Thoracic aorta (tissue), 2 donors: ENCODE results near the gene LETM1. TPM values are rescaled to one million over a fixed set of nuclear protein-coding genes. Genes with fewer than 3 reads are reported as not detected.
A peak's percentile ranks its signal among the peaks of the same experiment; 100 is the strongest.

ENCODE experiments used
- ATAC-seq: fragments of 150-250 bp; one replicate; pipeline ENCODE4 v1.8.0; 2017; ENCODE audit warnings: low read depth; ENCODE audit not compliant: insufficient number of reproducible peaks, low FRiP score
- DNase-seq: peaks from one replicate; pipeline ENCODE4 v3.0.0-alpha.2; 2020; ENCODE audit warnings: low spot score
- H3K27ac ChIP-seq, 2 donors: fragments of 200-600 bp; sonication (generic); 1 replicate in 1 of 2; 2 replicates in 1 of 2; pipeline ENCODE4 v1.5.1; 2016; ENCODE audit warnings: mild to moderate bottlenecking in 2 of 2, moderate library complexity in 2 of 2
- H3K27me3 ChIP-seq: fragments of 200-600 bp; sonication (generic); replicated peaks from 2 replicates; pipeline ENCODE4 v1.6.0; 2016; ENCODE audit warnings: mild to moderate bottlenecking; ENCODE audit not compliant: insufficient read depth
- H3K36me3 ChIP-seq: fragments of 200-600 bp; sonication (generic); one replicate; pipeline ENCODE4 v1.5.1; 2016
- H3K4me1 ChIP-seq, 2 donors: fragments of 200-600 bp; sonication (generic); 1 replicate in 1 of 2; 2 replicates in 1 of 2; pipeline versions ENCODE4 v1.5.1 to v1.6.0; 2016; ENCODE audit warnings: low read depth in 2 of 2, mild to moderate bottlenecking in 1 of 2; ENCODE audit not compliant: control insufficient read depth in 1 of 2
- H3K4me3 ChIP-seq: fragments of 200-600 bp; sonication (generic); 2 replicates; pipeline ENCODE4 v1.5.1; 2016; ENCODE audit warnings: mild to moderate bottlenecking
- H3K9me3 ChIP-seq: fragments of 200-600 bp; sonication (generic); 2 replicates; pipeline ENCODE4 v1.5.1; 2016
- total RNA-seq, 2 donors: library from RNA; depleted of rRNA; stranded (reverse); fragments of >200 nt; gene quantifications; one replicate each; pipeline versions ENCODE4 v1.1.0 to v1.2.3, GENCODE V29; 2016
- TF ChIP-seq, protein P1 (sequence below): fragments of 200-600 bp; sonication (generic); IDR thresholded peaks from one replicate; pipeline ENCODE4 v1.5.1; 2019; ENCODE audit warnings: antibody characterized with exemption

The LETM1 gene
- total RNA-seq, 2 donors from 2014 or later: 30.5 to 68.9 TPM

- TF ChIP-seq, protein P1, sequence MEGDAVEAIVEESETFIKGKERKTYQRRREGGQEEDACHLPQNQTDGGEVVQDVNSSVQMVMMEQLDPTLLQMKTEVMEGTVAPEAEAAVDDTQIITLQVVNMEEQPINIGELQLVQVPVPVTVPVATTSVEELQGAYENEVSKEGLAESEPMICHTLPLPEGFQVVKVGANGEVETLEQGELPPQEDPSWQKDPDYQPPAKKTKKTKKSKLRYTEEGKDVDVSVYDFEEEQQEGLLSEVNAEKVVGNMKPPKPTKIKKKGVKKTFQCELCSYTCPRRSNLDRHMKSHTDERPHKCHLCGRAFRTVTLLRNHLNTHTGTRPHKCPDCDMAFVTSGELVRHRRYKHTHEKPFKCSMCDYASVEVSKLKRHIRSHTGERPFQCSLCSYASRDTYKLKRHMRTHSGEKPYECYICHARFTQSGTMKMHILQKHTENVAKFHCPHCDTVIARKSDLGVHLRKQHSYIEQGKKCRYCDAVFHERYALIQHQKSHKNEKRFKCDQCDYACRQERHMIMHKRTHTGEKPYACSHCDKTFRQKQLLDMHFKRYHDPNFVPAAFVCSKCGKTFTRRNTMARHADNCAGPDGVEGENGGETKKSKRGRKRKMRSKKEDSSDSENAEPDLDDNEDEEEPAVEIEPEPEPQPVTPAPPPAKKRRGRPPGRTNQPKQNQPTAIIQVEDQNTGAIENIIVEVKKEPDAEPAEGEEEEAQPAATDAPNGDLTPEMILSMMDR: no peak
- Histone ChIP-seq H3K4me3 (no peak overlapping the region), H3K4me1 (peaks cover 3 to 6% of the 10 kb centered on the region in 2 donors), H3K27ac (no peak overlapping the region), H3K9me3 (no peaks in the 10 kb centered on the region), H3K27me3 (no peaks in the 10 kb centered on the region), H3K36me3 (no peaks in the 10 kb centered on the region)
- DNase-seq (no peak), ATAC-seq (no peak)
Measured at GRCh38 chr4:1768367-1769034, 87.5 kb downstream of the LETM1 start.

DNA sequence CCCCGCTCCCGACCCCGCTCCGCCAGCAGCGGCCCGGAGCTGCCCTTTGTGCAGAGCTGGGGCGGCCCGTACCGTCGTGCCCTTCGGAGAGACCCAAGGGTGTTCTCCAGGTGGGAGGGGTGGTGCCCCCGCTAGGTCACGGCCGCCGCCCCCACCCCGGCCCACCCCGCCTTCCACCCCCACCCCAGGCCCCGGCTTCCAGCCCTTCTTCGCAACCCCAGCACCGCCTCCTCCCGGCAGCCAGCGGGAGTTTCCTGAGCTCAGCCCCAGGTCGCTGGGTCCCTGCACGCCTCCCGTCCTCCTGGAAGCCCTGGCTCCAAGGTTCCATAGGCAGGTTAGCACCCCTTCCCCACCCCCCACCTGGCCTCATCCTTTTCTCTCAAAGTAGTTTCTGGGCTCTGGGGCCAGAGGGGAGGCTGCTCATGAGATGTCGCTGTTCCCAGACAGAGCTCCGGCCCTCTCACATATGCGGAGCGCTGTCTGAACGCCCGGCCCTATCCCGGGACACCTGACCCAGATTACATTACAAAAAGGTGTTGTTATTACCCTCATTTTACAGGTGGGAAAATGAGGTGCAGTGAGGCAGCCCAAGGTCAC is 88.1 kb downstream of the LETM1 start:
- Histone ChIP-seq H3K4me1 (peaks cover 3 to 11% of the 10 kb centered on the region in 2 donors), H3K36me3 (no peaks in the 10 kb centered on the region), H3K27me3 (no peaks in the 10 kb centered on the region), H3K4me3 (no peak overlapping the region), H3K27ac (no peak overlapping the region), H3K9me3 (no peaks in the 10 kb centered on the region)
- TF ChIP-seq, protein P1: no peak
- no peak for ATAC-seq
- DNase-seq: no peak

DNA sequence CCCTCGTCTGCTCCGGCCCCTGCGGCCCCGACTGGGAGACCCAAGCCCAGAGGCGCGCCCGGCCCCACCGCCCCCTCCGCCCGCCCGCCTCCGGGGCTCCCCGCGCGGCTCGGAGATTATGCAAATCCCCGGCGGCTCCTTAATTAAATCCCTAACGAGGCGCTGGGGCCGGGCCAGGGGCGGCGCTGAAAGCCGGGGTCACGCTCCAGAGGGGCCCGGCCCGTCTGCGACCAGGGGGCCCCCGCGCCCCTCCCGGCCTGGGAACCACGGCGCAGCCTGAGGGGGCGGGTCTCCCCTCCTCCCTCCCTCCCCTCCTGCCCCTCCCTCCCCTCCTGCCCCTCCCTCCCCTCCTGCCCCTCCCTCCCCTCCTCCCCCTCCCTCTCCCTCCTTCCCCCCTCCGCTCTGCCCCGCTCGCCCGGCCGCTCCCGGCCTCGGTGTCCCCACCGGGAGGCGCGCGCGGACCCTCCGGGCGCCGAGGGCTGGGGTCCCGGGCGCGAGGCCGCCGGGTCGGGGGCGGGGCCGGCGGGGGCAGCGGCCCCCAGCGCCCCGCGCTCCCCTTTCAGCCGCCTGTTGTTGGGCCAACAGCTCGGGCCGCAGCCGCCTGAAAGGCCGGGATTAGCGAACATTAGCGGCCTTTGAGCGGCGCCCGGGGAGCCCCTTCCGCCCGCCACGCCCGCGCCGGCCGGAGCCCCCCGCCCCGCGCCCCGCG is 88.7 kb downstream of the LETM1 start:
- H3K36me3 ChIP-seq: no peaks in the 10 kb centered on the region
- H3K9me3 ChIP-seq: no peaks in the 10 kb centered on the region
- no peaks in the 10 kb centered on the region for H3K27me3 ChIP-seq
- TF ChIP-seq, protein P1: no peak
- no peak overlapping the region for H3K27ac ChIP-seq
- DNase-seq (no peak), ATAC-seq (no peak)
- H3K4me1 ChIP-seq: peaks cover 3 to 11% of the 10 kb centered on the region in 2 donors
- peak overlapping the region; percentile 51 for H3K4me3 ChIP-seq

DNA sequence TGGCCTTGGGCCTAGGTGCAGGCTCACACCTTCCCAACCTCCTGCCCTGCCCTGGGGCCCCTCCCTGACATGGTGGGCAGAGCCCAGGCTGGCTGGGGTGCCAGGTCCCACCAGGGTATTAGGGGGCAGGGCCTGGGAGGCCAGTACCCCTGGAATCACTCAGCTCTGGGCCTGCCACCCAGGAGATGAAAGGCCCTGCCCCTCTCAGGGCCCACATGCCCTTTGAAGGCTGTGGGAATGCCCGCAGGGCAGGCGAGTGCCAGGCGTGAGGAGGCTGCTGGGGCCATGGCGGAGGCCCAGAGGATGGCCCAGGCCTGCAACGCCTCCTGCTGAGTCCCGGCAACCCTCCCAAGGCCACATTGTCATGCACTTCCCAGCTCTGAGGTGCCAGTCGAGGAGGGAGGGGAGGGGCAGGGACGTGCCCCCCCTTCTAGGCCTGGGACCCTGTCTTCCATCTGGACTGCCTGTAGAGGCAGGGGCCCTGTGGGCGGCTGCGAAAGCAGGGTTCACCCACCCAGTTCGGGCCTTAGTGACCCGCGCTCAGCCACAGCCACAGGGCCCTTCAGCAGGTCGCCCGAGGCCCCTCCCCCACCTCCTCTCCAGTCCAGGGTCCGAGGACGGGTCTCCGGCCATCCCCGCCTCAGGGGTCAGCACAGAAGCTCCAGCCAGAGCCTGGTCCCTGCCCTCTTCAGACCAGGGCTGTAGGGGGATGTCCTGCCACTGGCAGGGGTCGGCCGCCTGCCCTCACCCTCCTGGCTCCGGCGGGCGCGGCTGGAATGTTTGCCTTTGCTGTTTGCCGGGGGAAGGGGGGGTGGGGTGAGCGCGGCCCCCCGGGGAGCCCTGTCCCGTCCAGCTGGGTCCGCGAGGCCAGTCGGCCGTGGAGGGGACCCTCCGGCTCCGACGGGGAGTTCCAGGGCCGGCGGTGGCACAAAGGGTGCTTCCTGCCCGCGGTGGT is 89.6 kb downstream of the LETM1 start:
- Histone ChIP-seq H3K36me3 (no peaks in the 10 kb centered on the region), H3K4me3 (peak overlapping the region; percentile 51), H3K9me3 (no peaks in the 10 kb centered on the region), H3K27ac (no peak overlapping the region), H3K4me1 (peaks cover 3 to 11% of the 10 kb centered on the region in 2 donors), H3K27me3 (no peaks in the 10 kb centered on the region)
- ATAC-seq: no peak
- no peak for DNase-seq
- TF ChIP-seq, protein P1: no peak
